GM18951 (cell line): ENCODE measurements around the gene ERC1.
"Not testable (repeated sequence)": the region's sequence is repeated elsewhere in the genome, so short reads cannot be mapped to it uniquely, and the experiment has no call there.

Experiments
- POLR2A ChIP-seq: IDR thresholded peaks from 4 replicates; pipeline ENCODE4 v1.6.1; 2011; ENCODE audit warnings: mild to moderate bottlenecking; ENCODE audit not compliant: insufficient read length, insufficient read depth; ENCODE audit errors: extremely low read depth
- in situ Hi-C: fragments of 300-500 bp; cut with MboI; formaldehyde crosslinking; loops from one replicate; pipeline ENCODE4 v1.12.0; 2022; ENCODE audit warnings: low sequenced_read_pairs, mixed read lengths, inconsistent platforms; ENCODE audit not compliant: unreplicated experiment

Gene ERC1

GRCh38 chr12:1213618-1214205 is 222.7 kb downstream of the ERC1 start:
- no peak for TF ChIP-seq POLR2A
- in situ Hi-C loops = no loop called here

- TF ChIP-seq POLR2A = no peak
- in situ Hi-C loops = no loop called here
Measured at GRCh38 chr12:1216560-1216959, 225.5 kb downstream of the ERC1 start.

DNA sequence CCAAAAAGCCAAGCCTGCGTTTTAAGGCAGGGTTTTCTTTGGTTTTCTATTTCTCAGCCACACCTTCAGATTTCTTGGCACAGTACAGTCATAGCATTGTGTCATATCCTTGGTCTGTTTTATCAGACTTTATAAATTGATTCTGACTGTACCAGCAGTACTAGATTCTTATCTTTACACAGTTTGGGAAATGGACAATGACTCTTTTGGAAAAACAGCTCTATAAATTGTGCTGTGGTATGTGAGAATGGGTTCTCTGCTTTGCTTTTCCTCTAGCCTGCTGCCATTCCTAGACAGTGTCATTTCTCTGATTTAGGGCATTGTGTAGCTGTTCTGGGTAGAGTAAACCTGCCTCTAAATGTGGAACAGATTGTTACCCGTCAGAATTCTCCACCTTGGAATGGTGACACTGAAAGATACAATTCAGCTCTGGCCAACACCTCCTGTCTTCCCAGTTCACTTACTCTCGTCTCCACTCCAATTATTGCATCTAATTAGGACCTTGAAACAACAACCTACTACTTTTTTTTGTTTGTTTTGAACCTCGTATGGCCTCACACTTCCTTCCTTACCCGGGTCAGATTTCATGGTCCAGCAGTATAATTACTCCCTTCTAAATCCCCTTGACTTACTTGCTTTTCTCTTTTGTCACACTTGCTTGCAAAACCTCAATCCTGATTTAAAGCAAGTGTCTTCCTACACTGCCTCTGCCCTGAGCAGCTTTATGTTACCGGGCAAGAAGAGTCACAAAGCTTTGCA is 226.3 kb downstream of the ERC1 start:
- no peak for TF ChIP-seq POLR2A
- in situ Hi-C loops = no loop called here

DNA sequence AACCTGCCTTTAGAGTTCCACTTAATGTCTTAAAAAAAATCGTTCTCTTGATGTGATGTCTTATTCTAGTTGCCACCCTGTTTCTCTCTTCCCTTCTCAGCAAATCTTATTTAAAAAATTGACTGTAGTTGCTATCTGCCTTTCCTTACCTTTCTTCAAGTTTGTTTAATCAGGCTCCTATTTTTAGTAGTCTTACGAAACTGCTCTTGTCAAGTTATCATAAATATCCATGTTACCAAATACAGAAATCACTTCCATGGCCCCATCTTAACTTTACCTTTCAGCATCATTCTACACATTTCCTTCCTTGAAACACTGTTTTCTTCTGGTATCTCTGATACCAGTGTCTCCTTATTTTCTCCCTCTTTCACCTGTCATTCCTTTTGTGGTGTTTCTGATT is 227.3 kb downstream of the ERC1 start:
- no peak for TF ChIP-seq POLR2A
- in situ Hi-C loops = no loop called here

- in situ Hi-C loops = no loop called here
- TF ChIP-seq POLR2A = no peak
Measured at GRCh38 chr12:1220127-1221092, 229.4 kb downstream of the ERC1 start.

DNA sequence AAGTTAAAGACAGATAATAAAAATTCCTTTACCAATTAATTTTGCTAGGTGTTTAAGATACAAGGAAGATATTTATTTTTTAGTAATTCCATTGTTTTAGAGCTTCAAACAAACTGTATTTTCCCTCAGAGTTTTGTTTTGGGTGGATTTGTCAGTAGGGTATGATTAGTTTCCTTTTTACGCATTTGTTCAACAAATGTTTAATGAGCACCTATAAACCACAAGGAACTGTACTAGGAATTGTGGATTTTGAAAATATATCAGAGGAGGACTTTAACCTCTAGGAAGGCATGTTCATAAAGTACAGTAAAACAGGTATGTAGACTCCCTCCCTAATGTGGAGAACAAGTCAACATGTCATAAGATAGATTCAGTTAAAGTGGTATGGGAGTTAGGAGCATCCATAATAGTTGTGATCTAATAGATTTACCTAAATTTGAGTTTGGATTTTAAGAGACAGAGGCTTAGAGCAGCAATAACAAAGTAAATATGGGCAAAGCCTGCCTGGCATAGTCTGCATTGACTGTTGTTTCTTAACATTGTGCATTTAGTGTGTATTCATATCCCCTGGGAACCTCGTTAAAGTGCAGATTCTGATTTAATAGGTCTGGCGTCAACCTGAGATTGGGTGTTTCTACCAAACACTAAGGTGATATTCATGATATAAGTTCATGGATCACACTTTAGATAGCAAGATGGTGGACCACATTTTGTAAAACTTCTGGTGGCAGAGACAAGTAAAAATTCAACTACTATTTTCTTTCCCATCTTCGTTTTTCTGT is 232.0 kb downstream of the ERC1 start:
- no peak for TF ChIP-seq POLR2A
- in situ Hi-C loops = no loop called here

DNA sequence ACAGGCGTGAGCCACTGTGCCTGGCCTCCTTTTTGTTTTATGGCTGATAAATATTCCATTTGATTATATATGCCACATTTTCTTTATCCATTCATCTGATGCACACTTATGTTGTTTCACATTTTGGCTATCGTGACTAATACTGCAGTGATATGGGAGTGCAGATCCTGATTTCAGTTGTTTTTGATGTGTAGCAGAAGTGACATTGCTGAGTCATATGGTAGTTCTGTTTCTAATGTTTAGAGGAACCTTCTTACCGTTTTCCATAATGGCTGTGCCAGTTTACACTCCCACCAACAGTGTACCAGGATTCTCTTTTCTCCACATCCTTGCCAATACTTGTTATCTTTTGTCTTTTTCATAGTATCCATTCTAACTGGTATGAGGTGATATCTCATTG is 235.9 kb downstream of the ERC1 start:
- no peak for TF ChIP-seq POLR2A
- in situ Hi-C loops = no loop called here

DNA sequence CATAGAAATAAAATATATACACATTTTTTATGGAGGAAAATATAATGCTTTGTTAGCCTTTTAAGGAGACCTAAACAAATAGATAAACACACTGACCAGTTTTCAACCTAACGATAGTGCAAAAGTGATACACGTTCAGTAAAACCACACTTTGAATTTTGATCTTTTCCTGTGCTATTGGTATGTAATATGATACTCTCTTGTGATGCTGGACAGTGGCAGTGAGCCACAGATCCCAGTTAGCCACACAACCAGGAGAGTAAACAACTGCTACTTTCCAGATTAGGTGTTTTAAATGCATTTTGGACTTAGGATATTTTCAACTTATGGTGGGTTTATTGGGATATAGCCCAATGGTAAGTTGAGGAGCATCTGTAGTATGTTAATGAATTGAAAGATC is 243.1 kb downstream of the ERC1 start:
- in situ Hi-C loops = no loop called here
- no peak for TF ChIP-seq POLR2A

- no peak for TF ChIP-seq POLR2A
- in situ Hi-C loops = no loop called here
Measured at GRCh38 chr12:1246637-1247036, 255.6 kb downstream of the ERC1 start.

DNA sequence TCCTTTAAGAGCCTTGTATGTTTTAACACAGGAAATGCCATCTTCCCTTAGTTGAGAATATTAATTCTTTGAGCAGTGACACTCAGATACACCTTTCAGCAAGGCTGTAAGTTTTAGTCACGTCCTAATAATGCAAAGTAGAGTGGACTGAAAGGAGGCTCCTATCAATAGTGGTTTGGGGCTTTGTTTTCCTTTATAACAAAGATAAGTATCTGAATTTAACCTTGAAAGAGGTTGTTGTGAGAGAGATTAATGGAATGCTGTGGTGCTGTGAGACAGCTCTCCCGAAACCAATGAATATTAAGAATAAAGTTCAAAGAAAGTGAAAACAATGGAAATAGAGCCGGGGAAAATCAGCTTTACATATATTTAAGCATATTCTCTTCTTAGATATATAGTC is 259.6 kb downstream of the ERC1 start:
- in situ Hi-C loops = no loop called here
- no peak for TF ChIP-seq POLR2A

DNA sequence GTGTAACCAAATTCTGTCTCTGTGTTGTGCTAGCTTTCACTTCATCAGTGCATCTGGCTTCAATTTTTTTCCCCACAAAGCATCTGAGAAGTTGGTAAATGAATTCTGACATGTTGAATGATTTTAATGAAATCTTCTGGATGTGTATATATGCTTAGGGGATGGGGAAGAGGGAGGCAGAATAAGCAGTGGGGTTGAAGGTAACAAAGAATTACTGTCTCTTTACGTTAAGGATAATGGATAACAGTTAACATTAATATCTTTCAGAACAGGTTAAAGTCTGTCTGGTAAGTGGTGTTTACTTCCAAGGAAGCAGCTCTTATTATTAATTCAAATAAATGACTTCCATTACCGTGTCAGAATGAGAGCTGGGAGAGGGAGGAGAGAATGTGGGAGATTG is 261.7 kb downstream of the ERC1 start:
- no peak for TF ChIP-seq POLR2A
- in situ Hi-C loops = no loop called here

DNA sequence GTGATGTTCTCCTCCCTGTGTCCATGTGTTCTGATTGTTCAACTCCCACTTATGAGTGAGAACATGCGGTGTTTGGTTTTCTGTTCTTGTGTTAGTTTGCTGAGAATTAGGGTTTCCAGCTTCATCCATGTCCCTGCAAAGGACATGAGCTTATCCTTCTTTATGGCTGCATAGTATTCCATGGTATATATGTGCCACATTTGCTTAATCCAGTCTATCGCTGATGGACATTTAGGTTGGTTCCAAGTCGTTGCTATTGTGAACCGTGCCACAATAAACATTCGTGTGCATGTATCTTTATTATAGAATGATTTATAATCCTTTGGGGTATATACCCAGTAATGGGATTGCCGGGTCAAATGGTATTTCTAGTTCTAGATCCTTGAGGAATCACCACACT is 264.1 kb downstream of the ERC1 start:
- in situ Hi-C loops = not testable (repeated sequence)

DNA sequence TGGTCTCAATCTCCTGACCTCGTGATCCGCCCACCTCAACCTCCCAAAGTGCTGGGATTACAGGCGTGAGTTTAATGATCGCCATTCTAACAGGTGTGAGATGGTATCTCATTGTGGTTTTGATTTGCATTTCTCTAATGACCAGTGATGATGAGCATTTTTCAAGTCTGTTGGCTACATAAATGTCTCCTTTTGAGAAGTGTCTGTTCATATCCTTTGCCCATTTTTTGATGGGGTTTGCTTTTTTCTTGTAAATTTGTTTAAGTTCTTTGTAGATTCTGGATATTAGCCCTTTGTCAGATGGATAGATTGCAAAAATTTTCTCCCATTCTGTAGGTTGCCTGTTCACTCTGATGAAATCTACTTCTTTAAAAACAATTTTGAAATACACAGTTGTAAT is 264.8 kb downstream of the ERC1 start:
- in situ Hi-C loops = not testable (repeated sequence)
